LHCN-M2 (cell line): Measurements from ENCODE around the gene ZDHHC11B. TPM values are rescaled to one million over a fixed set of nuclear protein-coding genes. Genes with fewer than 3 reads are reported as not detected.

ENCODE experiments used
- DNase-seq: peaks from one replicate; pipeline ENCODE4 v3.0.0-alpha.2; 2012; ENCODE audit warnings: low read depth
- total RNA-seq: library from RNA; depleted of rRNA; stranded (reverse); fragments of >200 nt; gene quantifications from 2 replicates; pipeline ENCODE4 v1.2.3, GENCODE V29; 2014; rRNA removed

The ZDHHC11B gene
- total RNA-seq, 1 experiment from 2014 or later = not detected

- DNase-seq = no peak
Measured at GRCh38 chr5:661891-662750, 122.4 kb downstream of the ZDHHC11B start.

GRCh38 chr5:660491-661030, 124.0 kb downstream of the ZDHHC11B start:
- DNase-seq = no peak

Other genes starting within 250 kb of the ZDHHC11B start
- 8.0 and 10.5 TPM in 2 replicates for gene CEP72, start 172.4 kb downstream of the ZDHHC11B start, total RNA-seq
- 0.06 TPM in 1 of 2 replicates, not detected in the other for gene TPPP, start 91.4 kb downstream of the ZDHHC11B start, total RNA-seq
- 0.17 TPM in 1 of 2 replicates, not detected in the other for gene ZDHHC11, start 66.3 kb upstream of the ZDHHC11B start, total RNA-seq
- 44.7 and 45.8 TPM in 2 replicates for gene BRD9, start 108.1 kb upstream of the ZDHHC11B start, total RNA-seq
- gene TRIP13, start 108.2 kb upstream of the ZDHHC11B start, total RNA-seq = 64.7 and 65.9 TPM in 2 replicates
- gene NKD2, start 224.1 kb upstream of the ZDHHC11B start, total RNA-seq = not detected in 2 replicates